K562 (cell line): ENCODE results near the gene PRCC. TPM values are rescaled to one million over a fixed set of nuclear protein-coding genes. Genes with fewer than 3 reads are reported as not detected.

ENCODE experiments used
- CREB1 ChIP-seq, 2 experiments: sonication (generic) in 1 of 2; formaldehyde crosslinking in 1 of 2; IDR thresholded peaks; 2 replicates each; pipeline versions ENCODE4 v1.6.1 to v1.8.0; 2012 to 2022; ENCODE audit warnings: inconsistent platforms in 1 of 2, mild to moderate bottlenecking in 1 of 2, missing genetic modification reagents in 1 of 2, moderate library complexity in 1 of 2
- EGR1 ChIP-seq: fragments of 450-650 bp; conservative IDR thresholded peaks from 2 replicates; pipeline ENCODE4 v1.6.1; 2017; ENCODE audit warnings: mild to moderate bottlenecking
- FOXK1 ChIP-seq: sonication (generic); formaldehyde crosslinking; IDR thresholded peaks from 2 replicates; pipeline ENCODE4 v1.8.0; 2022; ENCODE audit warnings: missing genetic modification reagents, mild to moderate bottlenecking, borderline replicate concordance
- KAT8 ChIP-seq: fragments of 450-650 bp; IDR thresholded peaks from 2 replicates; pipeline ENCODE4 v1.6.1; 2016; ENCODE audit warnings: low read depth, mild to moderate bottlenecking
- KLF16 ChIP-seq: IDR thresholded peaks from 2 replicates; pipeline ENCODE4 v1.6.1; 2016; ENCODE audit warnings: antibody characterized with exemption
- LARP7 ChIP-seq: fragments of 450-650 bp; IDR thresholded peaks from 2 replicates; pipeline ENCODE4 v1.6.1; 2016
- PCBP2 ChIP-seq: fragments of 200-400 bp; formaldehyde crosslinking; IDR thresholded peaks from 2 replicates; pipeline ENCODE4 v1.6.1; 2018; ENCODE audit warnings: low read length, low read depth, mild to moderate bottlenecking, moderate library complexity; ENCODE audit not compliant: poor library complexity, severe bottlenecking
- PRMT5 ChIP-seq: sonication (generic); formaldehyde crosslinking; IDR thresholded peaks from 2 replicates; pipeline ENCODE4 v1.5.0; 2020; ENCODE audit warnings: missing genetic modification reagents
- RHOXF2B ChIP-seq: fragments of 250-450 bp; sonication (Bioruptor Pico); conservative IDR thresholded peaks from 2 replicates; pipeline ENCODE4 v1.5.1; 2021
- RUNX1 ChIP-seq: sonication (generic); IDR thresholded peaks from 2 replicates; pipeline ENCODE4 v1.6.1; 2016; ENCODE audit warnings: antibody characterized with exemption, low read depth
- SIX5 ChIP-seq, 2 experiments: IDR thresholded peaks; 2 replicates each; pipeline ENCODE4 v1.6.1; 2011; ENCODE audit warnings: low read length in 2 of 2, borderline replicate concordance in 1 of 2, low read depth in 1 of 2, mild to moderate bottlenecking in 1 of 2, moderate library complexity in 1 of 2; ENCODE audit not compliant: insufficient read depth in 1 of 2
- SMAD3 ChIP-seq: fragments of 450-650 bp; formaldehyde crosslinking; conservative IDR thresholded peaks from 2 replicates; pipeline ENCODE4 v1.4.0; 2020; ENCODE audit warnings: mild to moderate bottlenecking
- SP1 ChIP-seq: sonication (generic); formaldehyde crosslinking; IDR thresholded peaks from 2 replicates; pipeline ENCODE4 v1.8.1; 2022; ENCODE audit warnings: mild to moderate bottlenecking, missing genetic modification reagents
- TCFL5 ChIP-seq: fragments of 250-450 bp; sonication (Bioruptor Pico); conservative IDR thresholded peaks from 2 replicates; pipeline ENCODE4 v1.6.1; 2021; ENCODE audit warnings: mild to moderate bottlenecking, moderate library complexity, matching md5 sums
- ZEB2 ChIP-seq: fragments of 450-650 bp; IDR thresholded peaks from 2 replicates; pipeline ENCODE4 v1.6.1; 2016
- ZNF282 ChIP-seq: sonication (generic); formaldehyde crosslinking; IDR thresholded peaks from 2 replicates; pipeline ENCODE4 v1.8.1; 2023; ENCODE audit warnings: missing genetic modification reagents
- ZNF316 ChIP-seq: fragments of 450-650 bp; IDR thresholded peaks from 2 replicates; pipeline ENCODE4 v1.6.1; 2016
- ZNF589 ChIP-seq: fragments of 200-800 bp; sonication (Bioruptor generic); IDR thresholded peaks from 2 replicates; pipeline ENCODE4 v1.6.1; 2016; ENCODE audit warnings: low read depth, missing genetic modification characterization, missing compliant biosample characterization
- ZNF77 ChIP-seq: fragments of 250-450 bp; sonication (Bioruptor Pico); IDR thresholded peaks from 2 replicates; pipeline ENCODE4 v1.5.0; 2020
- ZSCAN29 ChIP-seq: fragments of 450-650 bp; IDR thresholded peaks from 2 replicates; pipeline ENCODE4 v1.6.1; 2017
- polyA plus RNA-seq, 8 experiments: library from polyadenylated mRNA; depleted of rRNA in 4 of 8; stranded (reverse) in 5 of 8; unstranded in 3 of 8; fragments of >200 nt; fragmentation: Nextera tagmentation in 2 of 8; fragmentation: Illumina TruSeq in 1 of 8; extraction: Ambion mirVana in 2 of 8; extraction: Trizol in 1 of 8; gene quantifications; 2 replicates each; pipeline versions ENCODE4 v1.2.1 to v1.2.3, GENCODE V29; 2011 to 2014; ENCODE audit warnings: inconsistent platforms in 1 of 8, missing spikeins in 1 of 8
- total RNA-seq, 7 experiments: library from RNA; depleted of rRNA in 6 of 7; stranded (reverse); fragments of >200 nt in 6 of 7; fragmentation: Illumina TruSeq in 2 of 7; extraction: Trizol in 2 of 7; gene quantifications; 2 replicates each; pipeline versions ENCODE4 v1.2.1 to v1.2.3, GENCODE V29; 2011 to 2021; ENCODE audit warnings: low replicate concordance in 1 of 7
- TF ChIP-seq, protein P1 (sequence below), 2 experiments: fragments of 450-650 bp; IDR thresholded peaks; 2 replicates each; pipeline ENCODE4 v1.6.1; 2016
- TF ChIP-seq, protein P2 (sequence below): fragments of 200-400 bp; formaldehyde crosslinking; IDR thresholded peaks from 2 replicates; pipeline ENCODE4 v1.6.1; 2017; ENCODE audit warnings: mild to moderate bottlenecking, low read depth, low read length, moderate library complexity
- TF ChIP-seq, protein P3 (sequence below): sonication (generic); formaldehyde crosslinking; IDR thresholded peaks from 2 replicates; pipeline ENCODE4 v1.8.1; 2023; ENCODE audit warnings: mild to moderate bottlenecking, missing genetic modification reagents

The PRCC gene
- total and polyA plus RNA-seq, 9 of the 15 experiments (the other 6 are each of a cell fraction or from before 2014, with no cell fraction given), result 23.9 to 201 (median 41.1) TPM

DNA sequence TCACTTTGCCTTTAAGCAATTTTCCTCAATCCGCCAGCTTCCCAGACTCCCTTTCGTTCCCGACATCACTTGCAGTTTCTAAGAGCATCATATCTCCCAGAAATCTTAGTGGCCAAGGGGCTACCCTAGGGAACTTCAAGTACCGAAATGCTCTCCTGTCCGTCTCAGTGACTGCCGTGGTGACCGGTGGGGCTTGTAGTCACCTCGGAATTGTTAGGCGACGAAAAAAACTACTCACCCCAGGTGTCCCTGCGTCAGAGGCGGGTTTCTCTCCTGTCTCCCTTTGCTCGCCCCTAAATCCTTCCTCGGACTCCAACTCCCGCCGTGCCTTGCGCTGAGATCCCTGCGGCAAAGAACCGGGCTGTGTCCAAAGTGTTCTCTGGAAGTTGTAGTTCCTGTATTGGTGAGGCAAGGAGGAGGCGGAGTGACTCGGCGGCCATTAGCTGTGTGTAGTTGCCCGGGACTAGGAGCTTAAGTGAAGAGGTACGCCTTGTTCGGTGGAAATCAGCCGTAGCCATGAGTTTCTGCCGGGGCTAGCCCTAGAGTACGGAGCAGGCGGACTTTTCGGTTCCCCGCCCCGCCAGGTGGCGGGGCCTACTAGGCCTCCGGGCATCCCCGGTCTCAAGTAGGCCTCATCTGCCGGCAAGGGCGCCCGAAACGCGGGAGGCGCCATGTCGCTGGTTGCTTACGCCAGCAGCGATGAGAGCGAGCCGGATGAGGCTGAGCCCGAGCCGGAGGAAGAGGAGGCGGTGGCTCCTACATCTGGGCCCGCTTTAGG is at the start of gene PRCC (continued):
- TF ChIP-seq KLF16 (no peak), CREB1 (IDR thresholded peaks at IDR 0.05) (peak; percentile 90), CREB1 (CRISPR knock-in tag; IDR thresholded peaks at IDR 0.05) (peak; percentile 81), EGR1 (no peak), PRMT5 (peak; percentile 96), SIX5 (IDR thresholded peaks at IDR 0.05; ENCODE audit: borderline replicate concordance in 1 of 2, insufficient read depth in 1 of 2, low read depth in 1 of 2, low read length in 2 of 2) (peak; percentile 96 to 98), ZEB2 (no peak), KAT8 (peak; percentile 77; the same call in 1 of the 2 replicates), LARP7 (peak; percentile 86), FOXK1 (peak; percentile 89), ZNF589 (CRISPR knock-in tag) (peak; percentile 92; the same call in 1 of the 2 replicates), RHOXF2B (CRISPR knock-in tag) (no peak), PCBP2 (no peak), SP1 (CRISPR knock-in tag) (peak; percentile 84; the same call in 1 of the 2 replicates), SMAD3 (CRISPR knock-in tag) (peak; percentile 39; the same call in 1 of the 2 replicates), RUNX1 (no peak), ZSCAN29 (peak; percentile 66), ZNF316 (peak; percentile 28; the same call in 1 of the 2 replicates), ZNF77 (CRISPR knock-in tag) (no peak), ZNF282 (CRISPR knock-in tag) (peak; percentile 87; the same call in 1 of the 2 replicates), TCFL5 (CRISPR knock-in tag) (no peak; the same call in 1 of the 2 replicates)
- TF ChIP-seq, protein P1, sequence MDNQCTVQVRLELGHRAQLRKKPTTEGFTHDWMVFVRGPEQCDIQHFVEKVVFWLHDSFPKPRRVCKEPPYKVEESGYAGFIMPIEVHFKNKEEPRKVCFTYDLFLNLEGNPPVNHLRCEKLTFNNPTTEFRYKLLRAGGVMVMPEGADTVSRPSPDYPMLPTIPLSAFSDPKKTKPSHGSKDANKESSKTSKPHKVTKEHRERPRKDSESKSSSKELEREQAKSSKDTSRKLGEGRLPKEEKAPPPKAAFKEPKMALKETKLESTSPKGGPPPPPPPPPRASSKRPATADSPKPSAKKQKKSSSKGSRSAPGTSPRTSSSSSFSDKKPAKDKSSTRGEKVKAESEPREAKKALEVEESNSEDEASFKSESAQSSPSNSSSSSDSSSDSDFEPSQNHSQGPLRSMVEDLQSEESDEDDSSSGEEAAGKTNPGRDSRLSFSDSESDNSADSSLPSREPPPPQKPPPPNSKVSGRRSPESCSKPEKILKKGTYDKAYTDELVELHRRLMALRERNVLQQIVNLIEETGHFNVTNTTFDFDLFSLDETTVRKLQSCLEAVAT (IDR thresholded peaks at IDR 0.05), result peak; percentile 66 to 73; a peak in 2 of 4 replicates
- TF ChIP-seq, protein P2, sequence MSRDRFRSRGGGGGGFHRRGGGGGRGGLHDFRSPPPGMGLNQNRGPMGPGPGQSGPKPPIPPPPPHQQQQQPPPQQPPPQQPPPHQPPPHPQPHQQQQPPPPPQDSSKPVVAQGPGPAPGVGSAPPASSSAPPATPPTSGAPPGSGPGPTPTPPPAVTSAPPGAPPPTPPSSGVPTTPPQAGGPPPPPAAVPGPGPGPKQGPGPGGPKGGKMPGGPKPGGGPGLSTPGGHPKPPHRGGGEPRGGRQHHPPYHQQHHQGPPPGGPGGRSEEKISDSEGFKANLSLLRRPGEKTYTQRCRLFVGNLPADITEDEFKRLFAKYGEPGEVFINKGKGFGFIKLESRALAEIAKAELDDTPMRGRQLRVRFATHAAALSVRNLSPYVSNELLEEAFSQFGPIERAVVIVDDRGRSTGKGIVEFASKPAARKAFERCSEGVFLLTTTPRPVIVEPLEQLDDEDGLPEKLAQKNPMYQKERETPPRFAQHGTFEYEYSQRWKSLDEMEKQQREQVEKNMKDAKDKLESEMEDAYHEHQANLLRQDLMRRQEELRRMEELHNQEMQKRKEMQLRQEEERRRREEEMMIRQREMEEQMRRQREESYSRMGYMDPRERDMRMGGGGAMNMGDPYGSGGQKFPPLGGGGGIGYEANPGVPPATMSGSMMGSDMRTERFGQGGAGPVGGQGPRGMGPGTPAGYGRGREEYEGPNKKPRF, result no peak
- TF ChIP-seq, protein P3, sequence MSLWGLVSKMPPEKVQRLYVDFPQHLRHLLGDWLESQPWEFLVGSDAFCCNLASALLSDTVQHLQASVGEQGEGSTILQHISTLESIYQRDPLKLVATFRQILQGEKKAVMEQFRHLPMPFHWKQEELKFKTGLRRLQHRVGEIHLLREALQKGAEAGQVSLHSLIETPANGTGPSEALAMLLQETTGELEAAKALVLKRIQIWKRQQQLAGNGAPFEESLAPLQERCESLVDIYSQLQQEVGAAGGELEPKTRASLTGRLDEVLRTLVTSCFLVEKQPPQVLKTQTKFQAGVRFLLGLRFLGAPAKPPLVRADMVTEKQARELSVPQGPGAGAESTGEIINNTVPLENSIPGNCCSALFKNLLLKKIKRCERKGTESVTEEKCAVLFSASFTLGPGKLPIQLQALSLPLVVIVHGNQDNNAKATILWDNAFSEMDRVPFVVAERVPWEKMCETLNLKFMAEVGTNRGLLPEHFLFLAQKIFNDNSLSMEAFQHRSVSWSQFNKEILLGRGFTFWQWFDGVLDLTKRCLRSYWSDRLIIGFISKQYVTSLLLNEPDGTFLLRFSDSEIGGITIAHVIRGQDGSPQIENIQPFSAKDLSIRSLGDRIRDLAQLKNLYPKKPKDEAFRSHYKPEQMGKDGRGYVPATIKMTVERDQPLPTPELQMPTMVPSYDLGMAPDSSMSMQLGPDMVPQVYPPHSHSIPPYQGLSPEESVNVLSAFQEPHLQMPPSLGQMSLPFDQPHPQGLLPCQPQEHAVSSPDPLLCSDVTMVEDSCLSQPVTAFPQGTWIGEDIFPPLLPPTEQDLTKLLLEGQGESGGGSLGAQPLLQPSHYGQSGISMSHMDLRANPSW (CRISPR knock-in tag), result 0 out of 2 replicates have a peak, but pooled peaks have one; percentile 48
